ENCODE results near the gene FAM221B.
A peak's percentile ranks its signal among the peaks of the same experiment; 100 is the strongest.

FAM221B gene

GRCh38 chr9:35814841-35815543, 13.5 kb downstream of the FAM221B start, which contains the start of gene HINT2:
TSS of gene HINT2 (minus strand) at chr9:35815042. CDS start at chr9:35814979, 63 bp downstream.
- H3K4me3 ChIP-seq (replicated peaks; ENCODE audit: low read depth, low read length), result peak within 1 kb of the TSS; percentile 71
- peak; percentile 95 for DNase-seq (ENCODE audit: extremely low read depth, insufficient read length)
- TF ChIP-seq CTCF (IDR thresholded peaks at IDR 0.05; ENCODE audit: insufficient read depth, low read length, poor library complexity, severe bottlenecking), result no peak
- no peaks in the 10 kb centered on the region for H3K36me3 ChIP-seq (ENCODE audit: control insufficient read depth, insufficient read depth, low read length)
- H3K27me3 ChIP-seq (replicated peaks; ENCODE audit: control insufficient read depth, insufficient read depth, low read length), result no peaks in the 10 kb centered on the region

GRCh38 chr9:35814106-35814840, 14.3 kb downstream of the FAM221B start:
- Histone ChIP-seq H3K27me3 (replicated peaks; ENCODE audit: control insufficient read depth, insufficient read depth, low read length) (no peaks in the 10 kb centered on the region), H3K36me3 (ENCODE audit: control insufficient read depth, insufficient read depth, low read length) (no peaks in the 10 kb centered on the region), H3K4me3 (replicated peaks; ENCODE audit: low read depth, low read length) (peak overlapping the region; percentile 71)
- TF ChIP-seq CTCF (IDR thresholded peaks at IDR 0.05; ENCODE audit: insufficient read depth, low read length, poor library complexity, severe bottlenecking), result peak; percentile 50
- DNase-seq (ENCODE audit: extremely low read depth, insufficient read length), result peak; percentile 74

GRCh38 chr9:35813434-35814105, 15.0 kb downstream of the FAM221B start:
- DNase-seq (ENCODE audit: extremely low read depth, insufficient read length), result no peak
- TF ChIP-seq CTCF (IDR thresholded peaks at IDR 0.05; ENCODE audit: insufficient read depth, low read length, poor library complexity, severe bottlenecking), result peak; percentile 23

GRCh38 chr9:35812025-35812602, 16.4 kb downstream of the FAM221B start, which contains the start of gene SPAG8:
TSS of gene SPAG8 (minus strand) at chr9:35812262. CDS start at chr9:35812147, 115 bp downstream.
- Histone ChIP-seq H3K27me3 (replicated peaks; ENCODE audit: control insufficient read depth, insufficient read depth, low read length) (no peaks in the 10 kb centered on the region), H3K36me3 (ENCODE audit: control insufficient read depth, insufficient read depth, low read length) (peaks cover 3% of the 10 kb centered on the region), H3K4me3 (replicated peaks; ENCODE audit: low read depth, low read length) (peak within 1 kb of the TSS; percentile 55)
- peak; percentile 93 for DNase-seq (ENCODE audit: extremely low read depth, insufficient read length)
- TF ChIP-seq CTCF (IDR thresholded peaks at IDR 0.05; ENCODE audit: insufficient read depth, low read length, poor library complexity, severe bottlenecking), result no peak

More at GRCh38 chr9:35813434-35814105, 15.0 kb downstream of the FAM221B start:
- peak overlapping the region; percentile 71 for H3K4me3 ChIP-seq (replicated peaks; ENCODE audit: low read depth, low read length)
- peaks cover under 1% of the 10 kb centered on the region for H3K36me3 ChIP-seq (ENCODE audit: control insufficient read depth, insufficient read depth, low read length)
- H3K27me3 ChIP-seq (replicated peaks; ENCODE audit: control insufficient read depth, insufficient read depth, low read length), result no peaks in the 10 kb centered on the region

- no peak for TF ChIP-seq CTCF (IDR thresholded peaks at IDR 0.05; ENCODE audit: insufficient read depth, low read length, poor library complexity, severe bottlenecking)
- no peak for DNase-seq (ENCODE audit: extremely low read depth, insufficient read length)
- peaks cover 4% of the 10 kb centered on the region for H3K36me3 ChIP-seq (ENCODE audit: control insufficient read depth, insufficient read depth, low read length)
- peak overlapping the region; percentile 55 for H3K4me3 ChIP-seq (replicated peaks; ENCODE audit: low read depth, low read length)
- no peaks in the 10 kb centered on the region for H3K27me3 ChIP-seq (replicated peaks; ENCODE audit: control insufficient read depth, insufficient read depth, low read length)
These were observed 17.0 kb downstream of the FAM221B start for GRCh38 chr9:35811381-35812024.
